ENCODE results near the gene VWA8. TPM values are rescaled to one million over a fixed set of nuclear protein-coding genes. Genes with fewer than 3 reads are reported as not detected.

Gene VWA8
- total and polyA plus RNA-seq, 2 of the 8 experiments (the other 6 are each of a cell fraction or from before 2014, with no cell fraction given) = 5.9 to 19.6 TPM

- Histone ChIP-seq H2BK12ac (ENCODE audit: low read depth, low read length) (no peak overlapping the region), H3K18ac (ENCODE audit: extremely low read depth, low read length) (no peak overlapping the region), H3K9me3 (ENCODE audit: insufficient read depth in 2 of 2, low read depth in 1 of 2, low read length in 1 of 2) (no peaks in the 10 kb centered on the region), H3K23me2 (ENCODE audit: low read depth, low read length) (no peaks in the 10 kb centered on the region), H4K91ac (replicated peaks; ENCODE audit: insufficient read length, low read length) (no peak overlapping the region), H4K8ac (ENCODE audit: extremely low read depth, insufficient read depth, low read length) (no peak overlapping the region), H2BK15ac (ENCODE audit: low read length) (no peak overlapping the region), H4K5ac (ENCODE audit: insufficient read length, low read depth, low read length) (no peak overlapping the region), H3K4ac (replicated peaks; ENCODE audit: insufficient read length, low read depth, low read length) (no peak overlapping the region), H3K23ac (ENCODE audit: insufficient read length) (no peak overlapping the region), H3K4me2 (ENCODE audit: insufficient read depth in 1 of 2, low read depth in 2 of 2, low read length in 2 of 2) (no peak overlapping the region), H3K36me3 (ENCODE audit: control insufficient read depth in 2 of 4, insufficient read depth in 4 of 4, low read length in 3 of 4) (no peaks in the 10 kb centered on the region; a peak in 1 of 8 replicates), H3K56ac (replicated peaks; ENCODE audit: insufficient read length, low read depth, low read length) (no peak overlapping the region), H3K27me3 (replicated peaks in 1 of 4; ENCODE audit: control insufficient read depth in 3 of 4, extremely low read depth in 1 of 4, insufficient read depth in 3 of 4, low read length in 3 of 4) (no peaks in the 10 kb centered on the region), H3K14ac (ENCODE audit: insufficient read length) (no peak overlapping the region), H2AK5ac (ENCODE audit: low read depth, low read length) (no peak overlapping the region), H2BK20ac (ENCODE audit: low read length) (no peak overlapping the region), H3K79me2 (ENCODE audit: control insufficient read depth in 1 of 2, insufficient read depth in 2 of 2, low read length in 2 of 2) (no peaks in the 10 kb centered on the region), H3K9ac (replicated peaks in 1 of 4; ENCODE audit: extremely low read depth in 1 of 4, low read depth in 3 of 4, low read length in 3 of 4) (no peak overlapping the region), H2BK5ac (ENCODE audit: low read depth, low read length) (no peak overlapping the region), H2AFZ (ENCODE audit: low read length) (no peak overlapping the region), H3K79me1 (ENCODE audit: low read depth, low read length) (no peaks in the 10 kb centered on the region; the same call in 1 of the 2 replicates), H2BK120ac (replicated peaks; ENCODE audit: low read depth, low read length) (no peak overlapping the region), H3K4me3 (ENCODE audit: extremely low read depth in 1 of 4, insufficient read depth in 2 of 4, low read depth in 3 of 4, low read length in 4 of 4) (no peak overlapping the region), H4K20me1 (replicated peaks in 1 of 2; ENCODE audit: control insufficient read depth in 1 of 2, insufficient read depth in 2 of 2, low read length in 2 of 2) (no peaks in the 10 kb centered on the region), H3K27ac (ENCODE audit: low read depth, low read length) (no peak overlapping the region), H3K4me1 (replicated peaks in 1 of 4; ENCODE audit: control insufficient read depth in 3 of 4, insufficient read depth in 4 of 4, low read length in 3 of 4) (peaks cover 0 to 4% (median 0%) of the 10 kb centered on the region in 4 experiments; a peak in 1 of 7 replicates)
- DNase-seq (ENCODE audit: low read depth in 1 of 2, low spot score in 2 of 2) = no peak
- FAIRE-seq = peak; percentile 69
- 94% methylated on average over 5 of the region's 5 CpGs; no CpG with 5 or more reads in 1 of the 2 experiments for WGBS, 2 experiments (ENCODE audit: extremely low coverage in 1 of 2, insufficient coverage in 1 of 2, insufficient read length in 1 of 2, insufficient replicate concordance in 2 of 2, low coverage in 1 of 2, low lambda C conversion rate in 2 of 2, missing lambda C conversion rate in 1 of 2)
- CTCF ChIA-PET (ENCODE audit: partially characterized antibody) = interaction anchor here (0.6 to 1.1 kb wide), 3 partner anchors 57 to 295 kb away, joined by 3 to 4 read pairs (median 4); no protein-coding TSS in a partner anchor
- POLR2A ChIA-PET (ENCODE audit: partially characterized antibody) = no interaction called here
- no peak for TF ChIP-seq POU5F1 (IDR thresholded peaks at IDR 0.05; ENCODE audit: low read depth, low read length)
- no peak for TF ChIP-seq SUZ12 (IDR thresholded peaks at IDR 0.05; ENCODE audit: low read length)
- TF ChIP-seq JUN (IDR thresholded peaks at IDR 0.05; ENCODE audit: low read depth, low read length) = no peak
- no peak for TF ChIP-seq MAFK (IDR thresholded peaks at IDR 0.05; ENCODE audit: low read depth, low read length)
- TF ChIP-seq PHF8 (conservative IDR thresholded peaks at IDR 0.05; ENCODE audit: low read depth, low read length) = no peak
- TF ChIP-seq HDAC6 (IDR thresholded peaks at IDR 0.05; ENCODE audit: low read depth, low read length) = no peak
- no peak for TF ChIP-seq TBP (IDR thresholded peaks at IDR 0.05; ENCODE audit: low read depth, low read length)
- no peak for TF ChIP-seq BCL11A (IDR thresholded peaks at IDR 0.05; ENCODE audit: low read depth in 2 of 2, low read length in 2 of 2)
- TF ChIP-seq EP300 (IDR thresholded peaks at IDR 0.05; ENCODE audit: borderline replicate concordance in 1 of 2, low read depth in 2 of 2, low read length in 2 of 2) = no peak
- no peak for TF ChIP-seq POLR2A (IDR thresholded peaks at IDR 0.05; ENCODE audit: control extremely low read depth in 1 of 2, low read depth in 2 of 2, low read length in 2 of 2)
- TF ChIP-seq HDAC2 (IDR thresholded peaks at IDR 0.05; ENCODE audit: borderline replicate concordance in 1 of 2, low read depth in 2 of 2, low read length in 2 of 2) = no peak
- TF ChIP-seq KDM1A (IDR thresholded peaks at IDR 0.05; ENCODE audit: borderline replicate concordance, low read length) = no peak
- no peak for TF ChIP-seq POLR2AphosphoS5 (IDR thresholded peaks at IDR 0.05; ENCODE audit: low read depth, low read length)
Observed at GRCh38 chr13:41916173-41916954, 44.5 kb downstream of the VWA8 start.
